ENCODE data around the gene HCN2.

- TF ChIP-seq CTCF (conservative IDR thresholded peaks at IDR 0.05; ENCODE audit: low read depth, low read length), result no peak
- TF ChIP-seq EZH2 (IDR thresholded peaks at IDR 0.05; ENCODE audit: low read length, unreplicated experiment), result no peak
Measured at GRCh38 chr19:556611-557382, 32.9 kb upstream of the HCN2 start.
